ENCODE results near the gene RPS15.

The RPS15 gene

GRCh38 chr19:1421218-1421957 lies 16.8 kb upstream of the RPS15 start:
- no peak overlapping the region for H3K4me3 ChIP-seq (ENCODE audit: low read length)
- TF ChIP-seq ZNF274 (IDR thresholded peaks at IDR 0.05; ENCODE audit: low read depth, low read length), result no peak

GRCh38 chr19:1421958-1422305 lies 16.3 kb upstream of the RPS15 start:
- TF ChIP-seq ZNF274 (IDR thresholded peaks at IDR 0.05; ENCODE audit: low read depth, low read length), result no peak
- no peak overlapping the region for H3K4me3 ChIP-seq (ENCODE audit: low read length)

GRCh38 chr19:1422360-1422759 lies 15.8 kb upstream of the RPS15 start:
- H3K4me3 ChIP-seq (ENCODE audit: low read length), result no peak overlapping the region
- no peak for TF ChIP-seq ZNF274 (IDR thresholded peaks at IDR 0.05; ENCODE audit: low read depth, low read length)

GRCh38 chr19:1422943-1423342 lies 15.3 kb upstream of the RPS15 start:
- no peak overlapping the region for H3K4me3 ChIP-seq (ENCODE audit: low read length)
- TF ChIP-seq ZNF274 (IDR thresholded peaks at IDR 0.05; ENCODE audit: low read depth, low read length), result no peak

- no peak for TF ChIP-seq ZNF274 (IDR thresholded peaks at IDR 0.05; ENCODE audit: low read depth, low read length)
- H3K4me3 ChIP-seq (ENCODE audit: low read length), result no peak overlapping the region
Observed at GRCh38 chr19:1423436-1424191, 14.6 kb upstream of the RPS15 start.

GRCh38 chr19:1424192-1424955 lies 13.8 kb upstream of the RPS15 start:
- H3K4me3 ChIP-seq (ENCODE audit: low read length), result no peak overlapping the region
- no peak for TF ChIP-seq ZNF274 (IDR thresholded peaks at IDR 0.05; ENCODE audit: low read depth, low read length)

GRCh38 chr19:1425102-1425837 lies 12.9 kb upstream of the RPS15 start:
- no peak for TF ChIP-seq ZNF274 (IDR thresholded peaks at IDR 0.05; ENCODE audit: low read depth, low read length)
- H3K4me3 ChIP-seq (ENCODE audit: low read length), result no peak overlapping the region

- no peak overlapping the region for H3K4me3 ChIP-seq (ENCODE audit: low read length)
- TF ChIP-seq ZNF274 (IDR thresholded peaks at IDR 0.05; ENCODE audit: low read depth, low read length), result no peak
Observed at GRCh38 chr19:1425902-1426301, 12.3 kb upstream of the RPS15 start.

GRCh38 chr19:1426736-1427135 lies 11.5 kb upstream of the RPS15 start:
- TF ChIP-seq ZNF274 (IDR thresholded peaks at IDR 0.05; ENCODE audit: low read depth, low read length), result no peak
- no peak overlapping the region for H3K4me3 ChIP-seq (ENCODE audit: low read length)

- no peak for TF ChIP-seq ZNF274 (IDR thresholded peaks at IDR 0.05; ENCODE audit: low read depth, low read length)
- no peak overlapping the region for H3K4me3 ChIP-seq (ENCODE audit: low read length)
Observed at GRCh38 chr19:1427221-1427920, 10.8 kb upstream of the RPS15 start.

GRCh38 chr19:1428738-1429391 lies 9.3 kb upstream of the RPS15 start:
- no peak for TF ChIP-seq ZNF274 (IDR thresholded peaks at IDR 0.05; ENCODE audit: low read depth, low read length)
- H3K4me3 ChIP-seq (ENCODE audit: low read length), result no peak overlapping the region

GRCh38 chr19:1429750-1430149 lies 8.4 kb upstream of the RPS15 start:
- no peak for TF ChIP-seq ZNF274 (IDR thresholded peaks at IDR 0.05; ENCODE audit: low read depth, low read length)
- H3K4me3 ChIP-seq (ENCODE audit: low read length), result no peak overlapping the region

GRCh38 chr19:1430246-1430645 lies 8.0 kb upstream of the RPS15 start:
- H3K4me3 ChIP-seq (ENCODE audit: low read length), result no peak overlapping the region
- TF ChIP-seq ZNF274 (IDR thresholded peaks at IDR 0.05; ENCODE audit: low read depth, low read length), result no peak
